H1 (cell line): ENCODE data around the gene ARMC3. TPM values are rescaled to one million over a fixed set of nuclear protein-coding genes. Genes with fewer than 3 reads are reported as not detected.

Source experiments
- CTCF ChIA-PET: fragments of 300-600 bp; sonication (Branson Sonifier 250); formaldehyde crosslinking; loops from one replicate; lab custom pipeline; 2021; ENCODE audit not compliant: partially characterized antibody; lab: Charles Lee
- POLR2A ChIA-PET: fragments of 300-600 bp; sonication (Branson Sonifier 250); formaldehyde crosslinking; loops from one replicate; lab custom pipeline; 2021; ENCODE audit warnings: inconsistent platforms; ENCODE audit not compliant: partially characterized antibody; lab: Charles Lee
- DNase-seq, 2 experiments: peaks; one replicate each; pipeline versions ENCODE4 v3.0.0 to v3.0.0-alpha.2; 2010 to 2022; ENCODE audit warnings: low spot score in 2 of 2, low read depth in 1 of 2, mixed read lengths in 1 of 2
- FAIRE-seq: peaks from 2 replicates; lab custom pipeline; 2011; peaks lifted over from hg19 to GRCh38; lab: Jason Lieb, UNC
- H2AFZ ChIP-seq: 2 replicates; pipeline ENCODE4 v1.8.1; 2012; ENCODE audit warnings: low read length, inconsistent platforms
- H2AK5ac ChIP-seq: 2 replicates; pipeline ENCODE4 v1.6.1; 2013; ENCODE audit warnings: low read depth, low read length
- H2BK120ac ChIP-seq: replicated peaks from 2 replicates; pipeline ENCODE3; 2013; ENCODE audit warnings: low read depth, low read length, inconsistent platforms
- H2BK12ac ChIP-seq: 2 replicates; pipeline ENCODE4 v1.6.1; 2013; ENCODE audit warnings: low read depth, low read length
- H2BK15ac ChIP-seq: 2 replicates; pipeline ENCODE4 v1.6.1; 2013; ENCODE audit warnings: low read length
- H2BK20ac ChIP-seq: 2 replicates; pipeline ENCODE4 v1.6.1; 2013; ENCODE audit warnings: low read length
- H2BK5ac ChIP-seq: 2 replicates; pipeline ENCODE4 v1.6.1; 2013; ENCODE audit warnings: low read depth, low read length
- H3K14ac ChIP-seq: 2 replicates; pipeline ENCODE4 v1.6.1; 2013; ENCODE audit warnings: inconsistent platforms; ENCODE audit not compliant: insufficient read length
- H3K18ac ChIP-seq: 2 replicates; pipeline ENCODE4 v1.6.1; 2013; ENCODE audit warnings: low read length; ENCODE audit errors: extremely low read depth
- H3K23ac ChIP-seq: 2 replicates; pipeline ENCODE4 v1.6.1; 2013; ENCODE audit warnings: inconsistent platforms; ENCODE audit not compliant: insufficient read length
- H3K23me2 ChIP-seq: 2 replicates; pipeline ENCODE4 v1.6.1; 2013; ENCODE audit warnings: low read depth, low read length
- H3K27ac ChIP-seq: 2 replicates; pipeline ENCODE4 v1.6.1; 2011; ENCODE audit warnings: low read depth, low read length, inconsistent platforms
- H3K27me3 ChIP-seq, 4 experiments: replicated peaks in 1 of 4; 1 replicate in 1 of 4; 2 replicates in 3 of 4; pipeline versions ENCODE4 v1.6.1 to v1.8.1; 2011 to 2013; ENCODE audit warnings: low read length in 3 of 4, mild to moderate bottlenecking in 3 of 4, inconsistent platforms in 2 of 4, mixed read lengths in 2 of 4, moderate library complexity in 1 of 4; ENCODE audit not compliant: control insufficient read depth in 3 of 4, insufficient read depth in 3 of 4; ENCODE audit errors: extremely low read depth in 1 of 4
- H3K36me3 ChIP-seq, 4 experiments: 2 replicates each; pipeline versions ENCODE4 v1.6.1 to v1.8.1; 2011 to 2013; ENCODE audit warnings: mild to moderate bottlenecking in 4 of 4, low read length in 3 of 4, moderate library complexity in 2 of 4, control low read depth in 1 of 4, inconsistent platforms in 1 of 4; ENCODE audit not compliant: insufficient read depth in 4 of 4, control insufficient read depth in 2 of 4
- H3K4ac ChIP-seq: replicated peaks from 2 replicates; pipeline ENCODE3; 2013; ENCODE audit warnings: low read length, low read depth, mixed read lengths, inconsistent platforms; ENCODE audit not compliant: insufficient read length
- H3K4me1 ChIP-seq, 4 experiments: replicated peaks in 1 of 4; 1 replicate in 1 of 4; 2 replicates in 3 of 4; pipeline versions ENCODE4 v1.6.1 to v1.8.1; 2011 to 2013; ENCODE audit warnings: low read length in 3 of 4, inconsistent platforms in 2 of 4, mixed read lengths in 1 of 4; ENCODE audit not compliant: insufficient read depth in 4 of 4, control insufficient read depth in 3 of 4
- H3K4me2 ChIP-seq, 2 experiments: 2 replicates each; pipeline versions ENCODE4 v1.6.1 to v1.8.1; 2011 to 2013; ENCODE audit warnings: low read depth in 2 of 2, low read length in 2 of 2, control low read depth in 1 of 2, inconsistent platforms in 1 of 2, mild to moderate bottlenecking in 1 of 2; ENCODE audit not compliant: insufficient read depth in 1 of 2
- H3K4me3 ChIP-seq, 4 experiments: fragments of 200-600, 300-600 bp in 1 of 4; sonication (generic), shearing (Covaris generic), sonication (Bioruptor Twin) in 1 of 4; 2 replicates each; pipeline versions ENCODE4 v1.5.1 to v1.8.1; 2011 to 2016; ENCODE audit warnings: low read length in 4 of 4, low read depth in 3 of 4, control low read depth in 2 of 4, inconsistent platforms in 2 of 4, mild to moderate bottlenecking in 2 of 4, mixed read lengths in 1 of 4, moderate library complexity in 1 of 4; ENCODE audit not compliant: insufficient read depth in 2 of 4; ENCODE audit errors: extremely low read depth in 1 of 4
- H3K56ac ChIP-seq: replicated peaks from 2 replicates; pipeline ENCODE3; 2013; ENCODE audit warnings: low read depth, mild to moderate bottlenecking, mixed read lengths, low read length, inconsistent platforms; ENCODE audit not compliant: insufficient read length
- H3K79me1 ChIP-seq: 2 replicates; pipeline ENCODE4 v1.6.1; 2013; ENCODE audit warnings: low read depth, low read length, control low read depth
- H3K79me2 ChIP-seq, 2 experiments: 2 replicates each; pipeline versions ENCODE4 v1.6.1 to v1.8.1; 2012 to 2013; ENCODE audit warnings: low read length in 2 of 2, mild to moderate bottlenecking in 2 of 2, inconsistent platforms in 1 of 2; ENCODE audit not compliant: insufficient read depth in 2 of 2, control insufficient read depth in 1 of 2
- H3K9ac ChIP-seq, 4 experiments: replicated peaks in 1 of 4; 1 replicate in 1 of 4; 2 replicates in 3 of 4; pipeline versions ENCODE4 v1.6.1 to v1.8.1; 2011 to 2013; ENCODE audit warnings: low read depth in 3 of 4, low read length in 3 of 4, control low read depth in 2 of 4, mild to moderate bottlenecking in 2 of 4, moderate library complexity in 2 of 4, inconsistent platforms in 1 of 4; ENCODE audit errors: extremely low read depth in 1 of 4
- H3K9me3 ChIP-seq, 2 experiments: 2 replicates each; pipeline versions ENCODE4 v1.6.1 to v1.8.1; 2012 to 2013; ENCODE audit warnings: mild to moderate bottlenecking in 2 of 2, moderate library complexity in 2 of 2, control low read depth in 1 of 2, inconsistent platforms in 1 of 2, low read depth in 1 of 2, low read length in 1 of 2, mixed read lengths in 1 of 2; ENCODE audit not compliant: insufficient read depth in 2 of 2
- H4K20me1 ChIP-seq, 2 experiments: replicated peaks in 1 of 2; 2 replicates each; pipeline versions ENCODE3 to v1.8.1; 2011 to 2013; ENCODE audit warnings: inconsistent platforms in 2 of 2, low read length in 2 of 2, mild to moderate bottlenecking in 1 of 2; ENCODE audit not compliant: insufficient read depth in 2 of 2, control insufficient read depth in 1 of 2
- H4K5ac ChIP-seq: 2 replicates; pipeline ENCODE4 v1.6.1; 2013; ENCODE audit warnings: low read length, low read depth, mixed read lengths, inconsistent platforms; ENCODE audit not compliant: insufficient read length
- H4K8ac ChIP-seq: 2 replicates; pipeline ENCODE4 v1.8.0; 2013; ENCODE audit warnings: mild to moderate bottlenecking, moderate library complexity, low read length, inconsistent platforms; ENCODE audit not compliant: insufficient read depth; ENCODE audit errors: extremely low read depth
- H4K91ac ChIP-seq: replicated peaks from 2 replicates; pipeline ENCODE3; 2013; ENCODE audit warnings: low read length, mixed read lengths, inconsistent platforms; ENCODE audit not compliant: insufficient read length
- BACH1 ChIP-seq: IDR thresholded peaks from 2 replicates; pipeline ENCODE4 v1.6.1; 2012; ENCODE audit warnings: low read length, improper control_type of control experiment
- CBX5 ChIP-seq: fragments of 300-800, 300-1000 bp; sonication (generic); IDR thresholded peaks from 2 replicates; pipeline ENCODE4 v1.7.1; 2016; ENCODE audit warnings: antibody characterized with exemption, low read length, low read depth
- CBX8 ChIP-seq: fragments of 300-800, 300-1000 bp; sonication (generic); IDR thresholded peaks from 2 replicates; pipeline ENCODE4 v1.7.1; 2016; ENCODE audit warnings: low read depth, low read length, borderline replicate concordance
- CEBPB ChIP-seq: IDR thresholded peaks from 2 replicates; pipeline ENCODE4 v1.6.1; 2012; ENCODE audit warnings: low read depth, low read length
- GABPA ChIP-seq: IDR thresholded peaks from 2 replicates; pipeline ENCODE4 v1.6.1; 2011; ENCODE audit warnings: mild to moderate bottlenecking, low read length, moderate library complexity, borderline replicate concordance; ENCODE audit not compliant: insufficient read depth
- GTF2F1 ChIP-seq: IDR thresholded peaks from 2 replicates; pipeline ENCODE4 v1.6.1; 2012; ENCODE audit warnings: low read depth, low read length, improper control_type of control experiment, borderline replicate concordance
- JUN ChIP-seq: IDR thresholded peaks from 2 replicates; pipeline ENCODE4 v1.6.1; 2011; ENCODE audit warnings: low read depth, mild to moderate bottlenecking, improper control_type of control experiment, low read length
- JUND ChIP-seq: IDR thresholded peaks from 2 replicates; pipeline ENCODE4 v1.6.1; 2011; ENCODE audit warnings: mild to moderate bottlenecking, improper control_type of control experiment, low read length
- NANOG ChIP-seq: IDR thresholded peaks from 2 replicates; pipeline ENCODE4 v1.6.1; 2011; ENCODE audit warnings: low read length, low read depth, mild to moderate bottlenecking, inconsistent platforms; ENCODE audit not compliant: insufficient read depth, poor library complexity, severe bottlenecking
- PHF8 ChIP-seq: fragments of 200-600 bp; sonication (generic); conservative IDR thresholded peaks from 2 replicates; pipeline ENCODE4 v1.7.1; 2012; ENCODE audit warnings: low read depth, mild to moderate bottlenecking, inconsistent platforms, low read length, moderate library complexity
- POU5F1 ChIP-seq: IDR thresholded peaks from 2 replicates; pipeline ENCODE4 v1.6.1; 2011; ENCODE audit warnings: low read depth, mild to moderate bottlenecking, low read length, moderate library complexity
- RNF2 ChIP-seq: fragments of 200-900, 300-1000 bp; sonication (generic); IDR thresholded peaks from 2 replicates; pipeline ENCODE4 v1.7.1; 2016; ENCODE audit warnings: borderline replicate concordance, low read depth, mild to moderate bottlenecking, antibody characterized with exemption, low read length; ENCODE audit not compliant: poor library complexity, severe bottlenecking; ENCODE audit errors: missing control alignments
- RXRA ChIP-seq: IDR thresholded peaks from 2 replicates; pipeline ENCODE4 v1.6.1; 2011; ENCODE audit warnings: low read depth, mild to moderate bottlenecking, low read length, moderate library complexity; ENCODE audit not compliant: insufficient read depth
- WGBS, 2 experiments: shearing (Covaris generic) in 1 of 2; methylation state at CpG; one replicate each; pipeline versions ENCODE4 v1.1.6 to v1.1.7; 2013 to 2015; ENCODE audit warnings: low lambda C conversion rate in 2 of 2, mixed read lengths in 2 of 2, inconsistent platforms in 1 of 2, low coverage in 1 of 2, missing lambda C conversion rate in 1 of 2; ENCODE audit not compliant: insufficient replicate concordance in 2 of 2, insufficient coverage in 1 of 2, insufficient read length in 1 of 2; ENCODE audit errors: extremely low coverage in 1 of 2, missing lambda C conversion rate in 1 of 2; 5-methylcytosine and 5-hydroxymethylcytosine counted together
- polyA plus RNA-seq, 7 experiments: library from polyadenylated mRNA; depleted of rRNA in 3 of 7; stranded (reverse) in 5 of 7; unstranded in 2 of 7; fragments of >200 nt in 5 of 7; fragments of 200-250 nt in 2 of 7; gene quantifications; 1 replicate in 5 of 7; 2 replicates in 1 of 7; 4 replicates in 1 of 7; pipeline versions ENCODE4 v1.2.1 to v1.2.3, GENCODE V29; 2011 to 2013; ENCODE audit warnings: missing spikeins in 2 of 7, mixed read lengths in 2 of 7
- total RNA-seq: library from RNA; stranded (reverse); fragmentation: NEBNext Ultra II Directional; extraction: Animal tissue kit (Norgen Biotek cat#: 25700); gene quantifications from 2 replicates; pipeline ENCODE4 v1.2.1, GENCODE V29; 2021
- TF ChIP-seq, protein P1 (sequence below): IDR thresholded peaks from 2 replicates; pipeline ENCODE4 v1.6.1; 2012; ENCODE audit warnings: inconsistent platforms

Gene ARMC3
- total and polyA plus RNA-seq, 2 of the 8 experiments (the other 6 are each of a cell fraction or from before 2014, with no cell fraction given) = 0.15 TPM

DNA sequence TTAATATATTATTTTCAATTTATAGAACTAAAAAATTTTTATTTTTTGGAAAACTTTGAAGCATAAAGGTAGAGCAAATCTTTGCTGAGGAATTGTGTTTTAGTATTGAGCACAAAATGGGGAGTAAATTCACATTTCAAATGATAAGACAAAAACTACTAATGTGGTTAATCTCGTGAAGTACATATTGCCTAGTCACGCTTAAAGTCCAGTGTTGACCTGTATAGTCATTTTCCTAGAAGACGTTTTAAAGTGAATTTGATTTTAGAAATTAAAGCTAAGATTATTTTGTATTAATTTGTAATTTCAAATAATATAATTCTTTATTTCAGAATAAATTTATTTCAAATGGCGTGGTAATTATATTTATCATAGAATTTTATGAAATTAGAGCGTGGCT, 110.3 kb downstream of the ARMC3 start:
- no peaks in the 10 kb centered on the region for H3K4me1 ChIP-seq
- H3K56ac ChIP-seq = no peak overlapping the region
- H4K20me1 ChIP-seq = no peaks in the 10 kb centered on the region
- no peaks in the 10 kb centered on the region for H3K27me3 ChIP-seq
- H2BK15ac ChIP-seq = no peak overlapping the region
- H4K5ac ChIP-seq = no peak overlapping the region
- H2BK5ac ChIP-seq = no peak overlapping the region
- H3K27ac ChIP-seq = no peak overlapping the region
- no peak overlapping the region for H4K8ac ChIP-seq
- no peak overlapping the region for H3K23ac ChIP-seq
- no peaks in the 10 kb centered on the region for H3K23me2 ChIP-seq
- H3K4ac ChIP-seq = no peak overlapping the region
- H3K79me1 ChIP-seq = no peaks in the 10 kb centered on the region
- no peak overlapping the region for H3K18ac ChIP-seq
- H3K14ac ChIP-seq = no peak overlapping the region
- H2BK20ac ChIP-seq = no peak overlapping the region
- no peaks in the 10 kb centered on the region for H3K9me3 ChIP-seq
- CTCF ChIA-PET = interaction anchor here (1.1 to 3.8 kb wide), 3 partner anchors 8 to 21 kb away, joined by 3 to 11 read pairs (median 5); no protein-coding TSS in a partner anchor
- H2BK120ac ChIP-seq = no peak overlapping the region
- H3K4me2 ChIP-seq = no peak overlapping the region
- H3K4me3 ChIP-seq = no peak overlapping the region
- POLR2A ChIA-PET = no interaction called here
- H3K9ac ChIP-seq = no peak overlapping the region
- DNase-seq (no peak), FAIRE-seq (no peak)
- WGBS, 2 experiments = 93% methylated on average over 5 of the region's 5 CpGs; no CpG with 5 or more reads in 1 of the 2 experiments
- no peak overlapping the region for H2AFZ ChIP-seq
- H3K79me2 ChIP-seq = no peaks in the 10 kb centered on the region
- no peak overlapping the region for H2AK5ac ChIP-seq
- H3K36me3 ChIP-seq = no peaks in the 10 kb centered on the region
- H4K91ac ChIP-seq = no peak overlapping the region
- no peak overlapping the region for H2BK12ac ChIP-seq
- no peak for TF ChIP-seq CBX5
- no peak for TF ChIP-seq NANOG
- no peak for TF ChIP-seq GTF2F1
- TF ChIP-seq CEBPB = no peak
- TF ChIP-seq BACH1 = no peak
- TF ChIP-seq JUND = no peak
- TF ChIP-seq CBX8 = no peak
- no peak for TF ChIP-seq RXRA
- TF ChIP-seq GABPA = no peak
- TF ChIP-seq RNF2 = no peak
- TF ChIP-seq, protein P1, sequence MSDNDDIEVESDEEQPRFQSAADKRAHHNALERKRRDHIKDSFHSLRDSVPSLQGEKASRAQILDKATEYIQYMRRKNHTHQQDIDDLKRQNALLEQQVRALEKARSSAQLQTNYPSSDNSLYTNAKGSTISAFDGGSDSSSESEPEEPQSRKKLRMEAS = no peak
- no peak for TF ChIP-seq JUN
- no peak for TF ChIP-seq PHF8
- TF ChIP-seq POU5F1 = no peak
